ENCODE measurements around the gene JOSD1.
"Not testable (repeated sequence)": the region's sequence is repeated elsewhere in the genome, so short reads cannot be mapped to it uniquely, and the experiment has no call there.

JOSD1 gene

GRCh38 chr22:38655519-38656255 is 45.1 kb downstream of the JOSD1 start:
- peak overlapping the region; percentile 88 to 95 for H3K9ac ChIP-seq (ENCODE audit: low read depth in 1 of 2, low read length in 2 of 2)
- no peaks in the 10 kb centered on the region for H3K9me3 ChIP-seq (ENCODE audit: control insufficient read depth in 1 of 2, low read length in 2 of 2)
- peak overlapping the region; percentile 78 to 94 for H3K4me3 ChIP-seq (ENCODE audit: low read depth in 1 of 2, low read length in 2 of 2)
- peaks cover 7 to 17% of the 10 kb centered on the region in 2 donors for H3K4me1 ChIP-seq (ENCODE audit: control insufficient read depth in 1 of 2, insufficient read depth in 2 of 2, low read length in 2 of 2)
- H3K27ac ChIP-seq (ENCODE audit: low read depth, low read length) = peak overlapping the region; percentile 93
- H3K27me3 ChIP-seq (ENCODE audit: control insufficient read depth in 1 of 2, insufficient read depth in 2 of 2, low read length in 2 of 2) = no peaks in the 10 kb centered on the region
- no peaks in the 10 kb centered on the region for H3K36me3 ChIP-seq (ENCODE audit: control insufficient read depth in 1 of 2, insufficient read depth in 2 of 2, low read length in 2 of 2)

GRCh38 chr22:38653741-38654140 is 47.0 kb downstream of the JOSD1 start:
- Histone ChIP-seq H3K27me3 (ENCODE audit: control insufficient read depth in 1 of 2, insufficient read depth in 2 of 2, low read length in 2 of 2) (no peaks in the 10 kb centered on the region), H3K36me3 (ENCODE audit: control insufficient read depth in 1 of 2, insufficient read depth in 2 of 2, low read length in 2 of 2) (no peaks in the 10 kb centered on the region), H3K27ac (ENCODE audit: low read depth, low read length) (no peak overlapping the region), H3K9ac (ENCODE audit: low read depth in 1 of 2, low read length in 2 of 2) (no peak overlapping the region), H3K4me3 (ENCODE audit: low read depth in 1 of 2, low read length in 2 of 2) (no peak overlapping the region), H3K9me3 (ENCODE audit: control insufficient read depth in 1 of 2, low read length in 2 of 2) (no peaks in the 10 kb centered on the region), H3K4me1 (ENCODE audit: control insufficient read depth in 1 of 2, insufficient read depth in 2 of 2, low read length in 2 of 2) (peaks cover 7 to 17% of the 10 kb centered on the region in 2 donors)

DNA sequence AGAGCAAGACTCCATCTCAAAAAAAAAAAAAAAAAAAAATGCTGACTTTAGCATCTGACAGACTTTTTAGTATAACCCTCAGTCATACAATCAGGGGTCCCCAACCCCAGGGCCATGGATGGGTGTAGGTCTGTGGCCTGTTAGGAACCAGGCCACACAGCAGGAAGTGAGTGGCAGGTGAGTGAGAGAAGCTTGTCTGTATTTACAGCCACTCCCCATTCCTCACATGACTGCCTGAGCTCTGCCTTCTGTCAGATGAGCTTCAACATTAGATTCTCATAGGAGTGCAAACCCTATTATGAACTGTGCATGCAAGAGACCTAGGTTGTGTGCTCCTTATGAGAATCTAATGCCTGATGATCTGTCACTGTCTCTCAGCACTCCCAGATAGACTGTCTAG is 47.9 kb downstream of the JOSD1 start:
- H3K9ac ChIP-seq (ENCODE audit: low read depth in 1 of 2, low read length in 2 of 2) = no peak overlapping the region

GRCh38 chr22:38649841-38650522 is 50.8 kb downstream of the JOSD1 start:
- H3K36me3 ChIP-seq (ENCODE audit: control insufficient read depth in 1 of 2, insufficient read depth in 2 of 2, low read length in 2 of 2) = no peaks in the 10 kb centered on the region
- no peak overlapping the region for H3K9ac ChIP-seq (ENCODE audit: low read depth in 1 of 2, low read length in 2 of 2)
- no peak overlapping the region for H3K27ac ChIP-seq (ENCODE audit: low read depth, low read length)
- no peaks in the 10 kb centered on the region for H3K27me3 ChIP-seq (ENCODE audit: control insufficient read depth in 1 of 2, insufficient read depth in 2 of 2, low read length in 2 of 2)
- H3K4me3 ChIP-seq (ENCODE audit: low read depth in 1 of 2, low read length in 2 of 2) = no peak overlapping the region
- no peaks in the 10 kb centered on the region for H3K4me1 ChIP-seq (ENCODE audit: control insufficient read depth in 1 of 2, insufficient read depth in 2 of 2, low read length in 2 of 2)
- H3K9me3 ChIP-seq (ENCODE audit: control insufficient read depth in 1 of 2, low read length in 2 of 2) = no peaks in the 10 kb centered on the region

More for the DNA sequence above, 47.9 kb downstream of the JOSD1 start:
- no peak overlapping the region for H3K4me3 ChIP-seq (ENCODE audit: low read depth in 1 of 2, low read length in 2 of 2)
- H3K9me3 ChIP-seq (ENCODE audit: control insufficient read depth in 1 of 2, low read length in 2 of 2) = no peaks in the 10 kb centered on the region
- H3K36me3 ChIP-seq (ENCODE audit: control insufficient read depth in 1 of 2, insufficient read depth in 2 of 2, low read length in 2 of 2) = no peaks in the 10 kb centered on the region
- no peak overlapping the region for H3K27ac ChIP-seq (ENCODE audit: low read depth, low read length)
- H3K4me1 ChIP-seq (ENCODE audit: control insufficient read depth in 1 of 2, insufficient read depth in 2 of 2, low read length in 2 of 2) = peaks cover 7 to 16% of the 10 kb centered on the region in 2 donors
- no peaks in the 10 kb centered on the region for H3K27me3 ChIP-seq (ENCODE audit: control insufficient read depth in 1 of 2, insufficient read depth in 2 of 2, low read length in 2 of 2)

DNA sequence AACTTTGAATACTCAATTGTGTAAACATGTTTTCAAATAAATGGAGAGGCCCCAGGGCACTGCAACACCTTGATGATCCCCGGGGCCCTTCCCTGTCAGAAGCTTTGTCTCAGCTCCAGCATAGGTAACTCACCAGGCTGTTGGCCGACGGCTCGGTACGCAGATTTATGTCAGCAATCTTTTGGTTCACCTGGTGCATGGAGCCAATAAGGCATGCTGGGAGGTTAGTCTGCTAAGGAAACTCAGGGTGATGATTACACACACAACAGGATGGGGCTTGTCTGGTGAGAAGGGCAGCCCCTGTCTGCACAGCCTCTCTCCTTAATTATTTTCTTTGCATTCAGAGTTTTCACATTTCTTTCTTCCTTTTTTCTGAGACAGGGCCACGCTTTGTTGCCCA is 55.3 kb downstream of the JOSD1 start:
- no peaks in the 10 kb centered on the region for H3K27me3 ChIP-seq (ENCODE audit: control insufficient read depth in 1 of 2, insufficient read depth in 2 of 2, low read length in 2 of 2)
- no peaks in the 10 kb centered on the region for H3K4me1 ChIP-seq (ENCODE audit: control insufficient read depth in 1 of 2, insufficient read depth in 2 of 2, low read length in 2 of 2)
- H3K27ac ChIP-seq (ENCODE audit: low read depth, low read length) = no peak overlapping the region
- no peaks in the 10 kb centered on the region for H3K9me3 ChIP-seq (ENCODE audit: control insufficient read depth in 1 of 2, low read length in 2 of 2)
- no peak overlapping the region for H3K9ac ChIP-seq (ENCODE audit: low read depth in 1 of 2, low read length in 2 of 2)
- no peaks in the 10 kb centered on the region for H3K36me3 ChIP-seq (ENCODE audit: control insufficient read depth in 1 of 2, insufficient read depth in 2 of 2, low read length in 2 of 2)
- no peak overlapping the region for H3K4me3 ChIP-seq (ENCODE audit: low read depth in 1 of 2, low read length in 2 of 2)

GRCh38 chr22:38644245-38644644 is 56.5 kb downstream of the JOSD1 start:
- H3K4me3 ChIP-seq (ENCODE audit: low read depth in 1 of 2, low read length in 2 of 2); H3K27me3 ChIP-seq (ENCODE audit: control insufficient read depth in 1 of 2, insufficient read depth in 2 of 2, low read length in 2 of 2); H3K27ac ChIP-seq (ENCODE audit: low read depth, low read length); H3K9me3 ChIP-seq (ENCODE audit: control insufficient read depth in 1 of 2, low read length in 2 of 2); H3K4me1 ChIP-seq (ENCODE audit: control insufficient read depth in 1 of 2, insufficient read depth in 2 of 2, low read length in 2 of 2); H3K36me3 ChIP-seq (ENCODE audit: control insufficient read depth in 1 of 2, insufficient read depth in 2 of 2, low read length in 2 of 2); H3K9ac ChIP-seq (ENCODE audit: low read depth in 1 of 2, low read length in 2 of 2): not testable (repeated sequence)

GRCh38 chr22:38641476-38642040 is 59.2 kb downstream of the JOSD1 start:
- Histone ChIP-seq H3K9ac (ENCODE audit: low read depth in 1 of 2, low read length in 2 of 2) (no peak overlapping the region), H3K4me3 (ENCODE audit: low read depth in 1 of 2, low read length in 2 of 2) (no peak overlapping the region), H3K27ac (ENCODE audit: low read depth, low read length) (no peak overlapping the region), H3K27me3 (ENCODE audit: control insufficient read depth in 1 of 2, insufficient read depth in 2 of 2, low read length in 2 of 2) (no peaks in the 10 kb centered on the region), H3K36me3 (ENCODE audit: control insufficient read depth in 1 of 2, insufficient read depth in 2 of 2, low read length in 2 of 2) (no peaks in the 10 kb centered on the region), H3K9me3 (ENCODE audit: control insufficient read depth in 1 of 2, low read length in 2 of 2) (no peaks in the 10 kb centered on the region), H3K4me1 (ENCODE audit: control insufficient read depth in 1 of 2, insufficient read depth in 2 of 2, low read length in 2 of 2) (no peaks in the 10 kb centered on the region)

DNA sequence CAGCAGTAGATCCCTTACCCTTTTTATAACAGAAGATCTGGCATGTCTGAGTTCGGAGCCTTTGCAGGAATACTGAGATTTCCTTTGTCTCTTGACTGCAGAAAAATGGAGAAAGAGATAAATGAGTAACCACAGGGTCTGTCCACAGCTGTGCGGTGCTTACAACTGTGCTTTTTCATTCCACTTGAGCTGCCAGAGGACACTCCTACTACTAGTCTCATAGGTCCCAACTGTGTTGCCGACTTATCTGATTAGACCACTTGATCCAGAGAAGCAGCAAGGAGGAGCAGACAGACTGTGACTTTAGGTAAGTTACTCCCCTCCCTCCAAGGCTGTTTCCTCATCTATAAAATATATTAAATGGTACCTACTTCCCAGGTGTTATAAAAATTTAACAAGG is 62.0 kb downstream of the JOSD1 start:
- no peak overlapping the region for H3K4me3 ChIP-seq (ENCODE audit: low read depth in 1 of 2, low read length in 2 of 2)
- H3K9me3 ChIP-seq (ENCODE audit: control insufficient read depth in 1 of 2, low read length in 2 of 2) = no peaks in the 10 kb centered on the region
- H3K9ac ChIP-seq (ENCODE audit: low read depth in 1 of 2, low read length in 2 of 2) = no peak overlapping the region
- no peaks in the 10 kb centered on the region for H3K36me3 ChIP-seq (ENCODE audit: control insufficient read depth in 1 of 2, insufficient read depth in 2 of 2, low read length in 2 of 2)
- no peaks in the 10 kb centered on the region for H3K27me3 ChIP-seq (ENCODE audit: control insufficient read depth in 1 of 2, insufficient read depth in 2 of 2, low read length in 2 of 2)
- H3K27ac ChIP-seq (ENCODE audit: low read depth, low read length) = no peak overlapping the region
- H3K4me1 ChIP-seq (ENCODE audit: control insufficient read depth in 1 of 2, insufficient read depth in 2 of 2, low read length in 2 of 2) = no peaks in the 10 kb centered on the region

DNA sequence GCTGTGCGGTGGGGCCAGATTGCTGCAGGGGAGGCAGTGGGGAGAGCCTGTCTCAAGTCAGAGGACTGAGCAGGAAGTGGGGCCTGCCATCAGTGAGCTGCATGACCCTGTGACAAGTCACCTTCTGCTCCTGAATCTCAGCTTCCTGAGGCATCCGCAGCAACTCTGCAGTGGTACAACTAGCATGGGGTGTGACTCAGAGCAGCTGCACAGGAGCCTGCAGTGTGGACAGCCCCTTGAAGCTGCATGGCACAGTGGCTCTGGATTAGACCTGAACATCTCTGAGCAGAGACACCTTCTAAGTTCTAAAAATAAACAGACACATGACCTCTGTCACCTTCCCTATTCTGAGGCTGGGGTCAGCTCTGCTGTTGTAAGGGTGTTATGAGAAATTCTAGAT is 62.5 kb downstream of the JOSD1 start:
- no peaks in the 10 kb centered on the region for H3K4me1 ChIP-seq (ENCODE audit: control insufficient read depth in 1 of 2, insufficient read depth in 2 of 2, low read length in 2 of 2)
- no peaks in the 10 kb centered on the region for H3K27me3 ChIP-seq (ENCODE audit: control insufficient read depth in 1 of 2, insufficient read depth in 2 of 2, low read length in 2 of 2)
- no peak overlapping the region for H3K27ac ChIP-seq (ENCODE audit: low read depth, low read length)
- no peaks in the 10 kb centered on the region for H3K36me3 ChIP-seq (ENCODE audit: control insufficient read depth in 1 of 2, insufficient read depth in 2 of 2, low read length in 2 of 2)
- H3K4me3 ChIP-seq (ENCODE audit: low read depth in 1 of 2, low read length in 2 of 2) = no peak overlapping the region
- H3K9me3 ChIP-seq (ENCODE audit: control insufficient read depth in 1 of 2, low read length in 2 of 2) = no peaks in the 10 kb centered on the region
- H3K9ac ChIP-seq (ENCODE audit: low read depth in 1 of 2, low read length in 2 of 2) = no peak overlapping the region
